IMR-90 (cell line): Measurements from ENCODE around the gene GARNL3. TPM values are rescaled to one million over a fixed set of nuclear protein-coding genes. Genes with fewer than 3 reads are reported as not detected.

Experiments
- ATAC-seq: fragments of 200-7000 bp; cut with Tn5 transposase; 2 replicates; pipeline ENCODE4 v1.9.1; 2020; ENCODE audit warnings: low read depth, mild to moderate bottlenecking, moderate library complexity
- BruUV-seq: library from RNA; stranded (reverse); fragments of 400-500 nt; replicated peaks from 2 replicates; lab custom pipeline; 2021; lab: Mats Ljungman, UMichigan
- CTCF ChIA-PET: fragments of 300-600 bp; formaldehyde crosslinking; extraction: SDS; loops from one replicate; lab custom pipeline; 2021; ENCODE audit warnings: antibody characterized with exemption; lab: Yijun Ruan, JAX
- POLR2A ChIA-PET: fragments of 300-600 bp; sonication (Branson Sonifier 250); formaldehyde crosslinking; loops from one replicate; lab custom pipeline; 2022; ENCODE audit warnings: antibody characterized with exemption; ENCODE audit not compliant: unreplicated experiment; lab: Charles Lee
- DNase-seq: peaks from one replicate; pipeline ENCODE4 v3.0.0; 2013
- H2AFZ ChIP-seq: replicated peaks from 2 replicates; pipeline ENCODE3; 2013; ENCODE audit warnings: low read length, mild to moderate bottlenecking; ENCODE audit not compliant: poor library complexity
- H2AK5ac ChIP-seq: 2 replicates; pipeline ENCODE4 v1.6.1; 2013; ENCODE audit warnings: low read depth, low read length, inconsistent platforms
- H2AK9ac ChIP-seq: replicated peaks from 2 replicates; pipeline ENCODE3; 2013; ENCODE audit warnings: mild to moderate bottlenecking, low read depth, low read length, moderate library complexity; ENCODE audit not compliant: poor library complexity
- H2BK120ac ChIP-seq: 2 replicates; pipeline ENCODE4 v1.6.1; 2013; ENCODE audit warnings: low read depth, low read length, inconsistent platforms
- H2BK15ac ChIP-seq: 3 replicates; pipeline ENCODE4 v1.6.1; 2013; ENCODE audit warnings: low read depth, low read length, inconsistent platforms
- H2BK20ac ChIP-seq: 2 replicates; pipeline ENCODE4 v1.6.1; 2013; ENCODE audit warnings: low read depth, mild to moderate bottlenecking, inconsistent platforms, low read length, moderate library complexity
- H2BK5ac ChIP-seq: 2 replicates; pipeline ENCODE4 v1.6.1; 2013; ENCODE audit warnings: mild to moderate bottlenecking, low read depth, low read length, inconsistent platforms; ENCODE audit not compliant: poor library complexity, severe bottlenecking
- H3K14ac ChIP-seq: replicated peaks from 2 replicates; pipeline ENCODE4 v1.6.1; 2013; ENCODE audit warnings: low read depth, low read length, inconsistent platforms
- H3K18ac ChIP-seq: 2 replicates; pipeline ENCODE4 v1.6.1; 2013; ENCODE audit warnings: low read depth, low read length, control low read depth
- H3K23ac ChIP-seq: 2 replicates; pipeline ENCODE4 v1.6.1; 2013; ENCODE audit warnings: low read depth, low read length, inconsistent platforms
- H3K27ac ChIP-seq: 2 replicates; pipeline ENCODE4 v1.5.1; 2013; ENCODE audit warnings: mild to moderate bottlenecking, control low read depth, low read length; ENCODE audit not compliant: insufficient read depth
- H3K27me3 ChIP-seq: 2 replicates; pipeline ENCODE4 v1.6.1; 2013; ENCODE audit warnings: low read length; ENCODE audit not compliant: control insufficient read depth, insufficient read depth
- H3K36me3 ChIP-seq: 2 replicates; pipeline ENCODE4 v1.6.1; 2013; ENCODE audit warnings: low read length, mixed read lengths; ENCODE audit not compliant: control insufficient read depth, insufficient read depth
- H3K4ac ChIP-seq: 2 replicates; pipeline ENCODE4 v1.6.1; 2013; ENCODE audit warnings: low read depth, low read length, inconsistent platforms
- H3K4me1 ChIP-seq: 2 replicates; pipeline ENCODE4 v1.6.1; 2013; ENCODE audit warnings: low read length, mixed read lengths; ENCODE audit not compliant: control insufficient read depth, insufficient read depth
- H3K4me2 ChIP-seq: 2 replicates; pipeline ENCODE4 v1.6.1; 2013; ENCODE audit warnings: low read depth, mild to moderate bottlenecking, control low read depth, low read length, moderate library complexity
- H3K4me3 ChIP-seq: 2 replicates; pipeline ENCODE4 v1.5.1; 2013; ENCODE audit warnings: low read depth, mild to moderate bottlenecking, control low read depth, low read length, moderate library complexity; ENCODE audit not compliant: insufficient read depth
- H3K56ac ChIP-seq: 2 replicates; pipeline ENCODE4 v1.6.1; 2013; ENCODE audit warnings: low read length, inconsistent platforms; ENCODE audit not compliant: insufficient read depth; ENCODE audit errors: extremely low read depth
- H3K79me1 ChIP-seq, 2 experiments: 2 replicates each; pipeline ENCODE4 v1.6.1; 2013; ENCODE audit warnings: low read length in 2 of 2, inconsistent platforms in 1 of 2, low read depth in 1 of 2
- H3K9ac ChIP-seq: 2 replicates; pipeline ENCODE4 v1.6.1; 2013; ENCODE audit warnings: low read depth, low read length, control low read depth
- H3K9me1 ChIP-seq: 2 replicates; pipeline ENCODE4 v1.6.1; 2013; ENCODE audit warnings: low read length, inconsistent platforms; ENCODE audit not compliant: insufficient read depth
- H3K9me3 ChIP-seq: 2 replicates; pipeline ENCODE4 v1.6.1; 2013; ENCODE audit warnings: low read length; ENCODE audit not compliant: control insufficient read depth, insufficient read depth
- H4K20me1 ChIP-seq: 2 replicates; pipeline ENCODE4 v1.6.1; 2013; ENCODE audit warnings: low read length, inconsistent platforms; ENCODE audit not compliant: insufficient read depth
- H4K5ac ChIP-seq: 2 replicates; pipeline ENCODE4 v1.6.1; 2013; ENCODE audit warnings: mild to moderate bottlenecking, low read depth, low read length, control low read depth
- H4K8ac ChIP-seq, 2 experiments: 2 replicates each; pipeline ENCODE4 v1.6.1; 2013; ENCODE audit warnings: low read depth in 2 of 2, low read length in 2 of 2, control low read depth in 1 of 2, inconsistent platforms in 1 of 2
- H4K91ac ChIP-seq: 2 replicates; pipeline ENCODE4 v1.6.1; 2013; ENCODE audit warnings: low read depth, low read length, inconsistent platforms; ENCODE audit not compliant: insufficient read depth
- BHLHE40 ChIP-seq: fragments of 150-350 bp; IDR thresholded peaks from 2 replicates; pipeline ENCODE4 v1.6.1; 2016; ENCODE audit warnings: mild to moderate bottlenecking, low read depth, low read length
- CEBPB ChIP-seq: IDR thresholded peaks from 2 replicates; pipeline ENCODE4 v1.6.1; 2012; ENCODE audit warnings: low read depth, low read length, improper control_type of control experiment
- CHD1 ChIP-seq: IDR thresholded peaks from 2 replicates; pipeline ENCODE4 v1.6.1; 2012; ENCODE audit warnings: low read depth, low read length, improper control_type of control experiment
- FOS ChIP-seq: fragments of 150-350 bp; IDR thresholded peaks from 2 replicates; pipeline ENCODE4 v1.6.1; 2016; ENCODE audit warnings: low read depth, low read length
- MAFK ChIP-seq: IDR thresholded peaks from 2 replicates; pipeline ENCODE4 v1.6.1; 2012; ENCODE audit warnings: low read depth, low read length, improper control_type of control experiment
- MAZ ChIP-seq: IDR thresholded peaks from 2 replicates; pipeline ENCODE4 v1.6.1; 2012; ENCODE audit warnings: low read depth, mild to moderate bottlenecking, low read length, improper control_type of control experiment, moderate library complexity, borderline replicate concordance
- MXI1 ChIP-seq: IDR thresholded peaks from 2 replicates; pipeline ENCODE4 v1.6.1; 2012; ENCODE audit warnings: low read depth, mild to moderate bottlenecking, low read length, moderate library complexity, borderline replicate concordance
- NFE2L2 ChIP-seq: fragments of 150-350 bp; IDR thresholded peaks from 2 replicates; pipeline ENCODE4 v1.6.1; 2016; ENCODE audit warnings: low read depth, mild to moderate bottlenecking, low read length
- POLR2A ChIP-seq: IDR thresholded peaks from 2 replicates; pipeline ENCODE4 v1.6.1; 2012; ENCODE audit warnings: mild to moderate bottlenecking, low read depth, low read length
- RAD21 ChIP-seq: IDR thresholded peaks from 2 replicates; pipeline ENCODE4 v1.6.1; 2012; ENCODE audit warnings: low read length, improper control_type of control experiment
- RCOR1 ChIP-seq: IDR thresholded peaks from 2 replicates; pipeline ENCODE4 v1.6.1; 2012; ENCODE audit warnings: mild to moderate bottlenecking, low read length, improper control_type of control experiment; ENCODE audit not compliant: insufficient replicate concordance
- RFX5 ChIP-seq: IDR thresholded peaks from 2 replicates; pipeline ENCODE4 v1.8.0; 2012; ENCODE audit warnings: low read depth, mild to moderate bottlenecking, low read length, moderate library complexity
- SMC3 ChIP-seq: fragments of 150-350 bp; IDR thresholded peaks from 2 replicates; pipeline ENCODE4 v1.6.1; 2016; ENCODE audit warnings: low read depth, mild to moderate bottlenecking, antibody characterized with exemption, low read length, moderate library complexity
- WGBS, 2 experiments: methylation state at CpG; one replicate each; pipeline versions ENCODE4 v1.1.5 to v1.1.7; 2013; ENCODE audit warnings: missing lambda C conversion rate in 2 of 2; ENCODE audit not compliant: insufficient read length in 1 of 2; ENCODE audit errors: extremely low coverage in 2 of 2; 5-methylcytosine and 5-hydroxymethylcytosine counted together
- dilution Hi-C: fragments of 300-500 bp; cut with HindIII; formaldehyde crosslinking; loops from one replicate; pipeline ENCODE4 v1.14.3; 2018; ENCODE audit warnings: low sequenced_read_pairs; ENCODE audit not compliant: unreplicated experiment
- in situ Hi-C: fragments of 300-500 bp; cut with MboI; formaldehyde crosslinking; loops from 3 replicates; pipeline ENCODE4 v1.14.3; 2019; ENCODE audit warnings: low sequenced_read_pairs, inconsistent platforms, mixed read lengths
- intact Hi-C: fragments of 100-400 bp; cut with micrococcal nuclease; formaldehyde crosslinking; loops from 2 replicates; pipeline ENCODE4 v1.10.0; 2022
- polyA plus RNA-seq, 3 experiments: library from polyadenylated mRNA; depleted of rRNA; stranded (reverse); fragments of >200 nt; gene quantifications; 2 replicates each; pipeline ENCODE4 v1.2.3, GENCODE V29; 2012; ENCODE audit warnings: low replicate concordance in 1 of 3
- total RNA-seq: library from RNA; depleted of rRNA; stranded (reverse); fragments of >200 nt; gene quantifications from 2 replicates; pipeline ENCODE4 v1.2.3, GENCODE V29; 2012
- TF ChIP-seq, protein P1 (sequence below): fragments of 150-350 bp; IDR thresholded peaks from 2 replicates; pipeline ENCODE4 v1.6.1; 2016; ENCODE audit warnings: low read depth, mild to moderate bottlenecking, low read length, moderate library complexity, borderline replicate concordance
- TF ChIP-seq, protein P2 (sequence below): fragments of 150-350 bp; IDR thresholded peaks from 2 replicates; pipeline ENCODE4 v1.6.1; 2017; ENCODE audit warnings: mild to moderate bottlenecking, antibody characterized with exemption, low read length, low read depth

The GARNL3 gene
- total and polyA plus RNA-seq, 2 of the 4 experiments (the other 2 are of a cell fraction) = 1.9 to 5.0 TPM

DNA sequence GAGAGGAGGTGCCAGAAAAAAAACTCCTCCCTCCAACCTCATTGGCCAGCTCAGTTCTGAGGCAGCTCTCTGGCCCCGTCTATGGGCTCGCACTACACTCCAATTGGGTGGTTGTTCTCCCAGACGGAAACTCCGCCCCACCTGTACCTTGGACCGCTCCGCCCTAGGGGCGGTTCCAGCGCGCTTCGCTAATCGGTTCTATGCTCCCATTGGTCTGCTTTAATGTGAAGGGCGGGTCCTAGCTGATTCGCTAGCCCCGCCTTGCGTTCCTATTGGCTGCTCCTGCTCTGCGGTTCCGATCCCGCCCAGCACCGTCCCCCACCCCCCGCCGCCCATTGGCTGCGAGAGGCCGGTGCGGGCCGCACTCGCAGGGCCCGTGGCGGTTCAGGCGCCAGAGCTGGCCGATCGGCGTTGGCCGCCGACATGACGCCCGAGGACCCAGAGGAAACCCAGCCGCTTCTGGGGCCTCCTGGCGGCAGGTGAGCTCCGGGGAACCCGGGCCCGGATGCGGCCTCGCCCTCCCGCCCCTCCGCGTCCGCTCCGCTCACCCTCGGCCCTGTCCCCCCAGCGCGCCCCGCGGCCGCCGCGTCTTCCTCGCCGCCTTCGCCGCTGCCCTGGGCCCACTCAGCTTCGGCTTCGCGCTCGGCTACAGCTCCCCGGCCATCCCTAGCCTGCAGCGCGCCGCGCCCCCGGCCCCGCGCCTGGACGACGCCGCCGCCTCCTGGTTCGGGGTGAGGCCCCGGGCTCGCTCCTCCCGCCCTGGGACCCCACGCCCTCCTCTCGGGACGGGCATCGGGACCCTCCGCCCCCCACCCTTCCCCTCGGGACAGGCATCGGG lies 132.5 kb downstream of the GARNL3 start, which contains the start of gene SLC2A8:
Gene SLC2A8 (plus strand): TSS at position 362 of the 838 bp plus-strand sequence. CDS start 62 bp downstream, at position 424.
- Histone ChIP-seq H3K27ac (peak within 1 kb of the TSS; percentile 25; the same call in 1 of the 2 replicates), H3K4me3 (peak within 1 kb of the TSS; percentile 55), H4K20me1 (peaks cover 6% of the 10 kb centered on the region; the same call in 1 of the 2 replicates), H4K91ac (no peak within 1 kb of the TSS), H4K8ac (no peak within 1 kb of the TSS), H3K9me1 (peaks cover 3% of the 10 kb centered on the region; the same call in 1 of the 2 replicates), H2BK5ac (no peak within 1 kb of the TSS), H3K4me2 (peak within 1 kb of the TSS; percentile 77), H2BK20ac (no peak within 1 kb of the TSS), H3K79me1 (peaks cover 0 to 13% of the 10 kb centered on the region in 2 experiments; a peak in 2 of 4 replicates), H2BK120ac (no peak within 1 kb of the TSS), H3K56ac (no peak within 1 kb of the TSS), H2AK5ac (0 out of 2 replicates have a peak within 1 kb of the TSS, but pooled peaks have one; percentile 14), H3K36me3 (0 out of 2 replicates have a peak, but pooled peaks cover 1% of the 10 kb centered on the region), H3K14ac (0 out of 2 replicates have a peak within 1 kb of the TSS, but pooled peaks have one; percentile 21), H3K9ac (peak within 1 kb of the TSS; percentile 57), H2AFZ (peak within 1 kb of the TSS; percentile 96), H3K18ac (no peak within 1 kb of the TSS), H4K5ac (no peak within 1 kb of the TSS), H2AK9ac (peak within 1 kb of the TSS; percentile 88), H3K23ac (0 out of 2 replicates have a peak within 1 kb of the TSS, but pooled peaks have one; percentile 89), H3K9me3 (no peaks in the 10 kb centered on the region), H3K4me1 (peaks cover 2% of the 10 kb centered on the region; the same call in 1 of the 2 replicates), H2BK15ac (no peak within 1 kb of the TSS), H3K27me3 (peaks cover 5% of the 10 kb centered on the region; the same call in 1 of the 2 replicates), H3K4ac (no peak within 1 kb of the TSS; the same call in 1 of the 2 replicates)
- DNase-seq = peak; percentile 99
- 1% methylated on average over 51 of the region's 87 CpGs; no CpG with 5 or more reads in 1 of the 2 experiments for WGBS, 2 experiments
- intact Hi-C loops = loop anchor here (2.0 to 10.0 kb wide), 2 partner anchors 112 to 180 kb away; no protein-coding TSS in a partner anchor
- dilution Hi-C loops = no loop called here
- BruUV-seq = no TSS peak
- POLR2A ChIA-PET = interaction anchor here (1.4 kb wide), 1 partner anchor 9 kb away, joined by 3 read pairs; no protein-coding TSS in a partner anchor
- peak; percentile 96 for ATAC-seq
- CTCF ChIA-PET = interaction anchor here (0.6 to 1.4 kb wide), 6 partner anchors 8 to 190 kb away, joined by 3 to 5 read pairs (median 3); no protein-coding TSS in a partner anchor
- in situ Hi-C loops = loop anchor here (5.0 to 25.0 kb wide), 2 partner anchors 180 to 460 kb away; no protein-coding TSS in a partner anchor
- peak; percentile 39; the same call in 1 of the 2 replicates for TF ChIP-seq RFX5
- no peak for TF ChIP-seq MAFK
- TF ChIP-seq, protein P1, sequence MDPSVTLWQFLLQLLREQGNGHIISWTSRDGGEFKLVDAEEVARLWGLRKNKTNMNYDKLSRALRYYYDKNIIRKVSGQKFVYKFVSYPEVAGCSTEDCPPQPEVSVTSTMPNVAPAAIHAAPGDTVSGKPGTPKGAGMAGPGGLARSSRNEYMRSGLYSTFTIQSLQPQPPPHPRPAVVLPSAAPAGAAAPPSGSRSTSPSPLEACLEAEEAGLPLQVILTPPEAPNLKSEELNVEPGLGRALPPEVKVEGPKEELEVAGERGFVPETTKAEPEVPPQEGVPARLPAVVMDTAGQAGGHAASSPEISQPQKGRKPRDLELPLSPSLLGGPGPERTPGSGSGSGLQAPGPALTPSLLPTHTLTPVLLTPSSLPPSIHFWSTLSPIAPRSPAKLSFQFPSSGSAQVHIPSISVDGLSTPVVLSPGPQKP = no peak
- TF ChIP-seq POLR2A = peak; percentile 78
- TF ChIP-seq NFE2L2 = no peak
- TF ChIP-seq RCOR1 = no peak
- TF ChIP-seq BHLHE40 = no peak
- TF ChIP-seq CEBPB = no peak
- no peak for TF ChIP-seq SMC3
- peak; percentile 66; the same call in 1 of the 2 replicates for TF ChIP-seq MAZ
- TF ChIP-seq MXI1 = no peak
- no peak for TF ChIP-seq RAD21
- 0 out of 2 replicates have a peak, but pooled peaks have one; percentile 21 for TF ChIP-seq FOS
- TF ChIP-seq, protein P2, sequence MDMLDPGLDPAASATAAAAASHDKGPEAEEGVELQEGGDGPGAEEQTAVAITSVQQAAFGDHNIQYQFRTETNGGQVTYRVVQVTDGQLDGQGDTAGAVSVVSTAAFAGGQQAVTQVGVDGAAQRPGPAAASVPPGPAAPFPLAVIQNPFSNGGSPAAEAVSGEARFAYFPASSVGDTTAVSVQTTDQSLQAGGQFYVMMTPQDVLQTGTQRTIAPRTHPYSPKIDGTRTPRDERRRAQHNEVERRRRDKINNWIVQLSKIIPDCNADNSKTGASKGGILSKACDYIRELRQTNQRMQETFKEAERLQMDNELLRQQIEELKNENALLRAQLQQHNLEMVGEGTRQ = no peak
- no peak for TF ChIP-seq CHD1
